AG09309 (cell line): Measurements from ENCODE around the gene CNTNAP1.
A peak's percentile ranks its signal among the peaks of the same experiment; 100 is the strongest.

Experiments used
- DNase-seq: peaks from one replicate; pipeline ENCODE4 v3.0.0-alpha.2; 2010; ENCODE audit warnings: low read depth
- H3K4me3 ChIP-seq: 2 replicates; pipeline ENCODE4 v1.5.1; 2011; ENCODE audit warnings: mild to moderate bottlenecking, low read depth, low read length, moderate library complexity; ENCODE audit not compliant: control insufficient read depth
- CTCF ChIP-seq: IDR thresholded peaks from 2 replicates; pipeline ENCODE4 v1.5.1; 2011; ENCODE audit warnings: mild to moderate bottlenecking, low read depth, low read length, inconsistent platforms; ENCODE audit not compliant: insufficient read depth, control insufficient read depth; ENCODE audit errors: missing control alignments

CNTNAP1 gene

GRCh38 chr17:42681976-42682721 lies at the start of gene CNTNAP1:
Gene CNTNAP1, plus strand, starts transcription at chr17:42682531. Its CDS starts 299 bp downstream, at chr17:42682830.
- DNase-seq = no peak
- TF ChIP-seq CTCF = no peak
- H3K4me3 ChIP-seq = peak within 1 kb of the TSS; percentile 69

GRCh38 chr17:42632949-42633444 lies 49.3 kb upstream of the CNTNAP1 start:
- TF ChIP-seq CTCF = no peak
- no peak overlapping the region for H3K4me3 ChIP-seq

GRCh38 chr17:42639525-42640113 lies 42.7 kb upstream of the CNTNAP1 start:
- TF ChIP-seq CTCF = no peak
- no peak for DNase-seq

More at GRCh38 chr17:42632949-42633444, 49.3 kb upstream of the CNTNAP1 start:
- DNase-seq = no peak

GRCh38 chr17:42640121-42640520 lies 42.2 kb upstream of the CNTNAP1 start:
- no peak for DNase-seq
- no peak overlapping the region for H3K4me3 ChIP-seq
- no peak for TF ChIP-seq CTCF

More at GRCh38 chr17:42639525-42640113, 42.7 kb upstream of the CNTNAP1 start:
- H3K4me3 ChIP-seq = no peak overlapping the region

- no peak overlapping the region for H3K4me3 ChIP-seq
- TF ChIP-seq CTCF = no peak
- DNase-seq = no peak
Observed at GRCh38 chr17:42642336-42642735, 40.0 kb upstream of the CNTNAP1 start.

GRCh38 chr17:42647778-42648177 lies 34.6 kb upstream of the CNTNAP1 start:
- no peak for TF ChIP-seq CTCF
- no peak for DNase-seq
- H3K4me3 ChIP-seq = no peak overlapping the region
